ENCODE data around the gene ARGFX.
"Not testable (repeated sequence)": the region's sequence is repeated elsewhere in the genome, so short reads cannot be mapped to it uniquely, and the experiment has no call there.

Gene ARGFX

GRCh38 chr3:121599900-121600299 lies 32.2 kb downstream of the ARGFX start:
- DNase-seq (ENCODE audit: low read depth) = not testable (repeated sequence)

- DNase-seq (ENCODE audit: low read depth) = no peak
Measured at GRCh38 chr3:121601212-121601812, 33.6 kb downstream of the ARGFX start.

DNA sequence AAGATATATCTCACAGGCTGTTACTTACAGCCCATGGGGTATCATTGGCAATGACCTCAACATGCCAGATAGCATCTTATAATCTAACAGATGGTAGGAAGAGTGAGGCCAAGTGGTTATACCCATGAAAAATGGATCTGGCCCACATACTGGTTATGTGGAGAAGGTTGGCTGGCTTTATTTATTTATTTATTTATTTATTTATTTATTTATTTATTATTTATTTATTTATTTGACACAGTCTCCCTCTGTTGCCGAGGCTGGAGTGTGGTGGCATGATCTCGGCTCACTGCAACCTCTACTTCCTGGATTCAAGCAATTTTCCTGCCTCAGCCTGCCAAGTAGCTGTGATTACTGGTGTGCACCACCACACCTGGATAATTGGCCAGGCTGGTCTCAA lies 37.0 kb downstream of the ARGFX start:
- no peak for DNase-seq (ENCODE audit: low read depth)

GRCh38 chr3:121606106-121606505 lies 38.4 kb downstream of the ARGFX start:
- DNase-seq (ENCODE audit: low read depth) = no peak

Measured in T follicular helper cell (primary cell).